HG02870 (cell line): Measurements from ENCODE around the gene ENO2.
"Not testable (repeated sequence)": the region's sequence is repeated elsewhere in the genome, so short reads cannot be mapped to it uniquely, and the experiment has no call there.

Source experiments
- ATAC-seq: cut with Tn5 transposase; IDR thresholded peaks from one replicate; pipeline ENCODE4 v1.9.1; 2021; ENCODE audit warnings: mild to moderate bottlenecking, moderate library complexity; ENCODE audit not compliant: unreplicated experiment

ENO2 gene

DNA sequence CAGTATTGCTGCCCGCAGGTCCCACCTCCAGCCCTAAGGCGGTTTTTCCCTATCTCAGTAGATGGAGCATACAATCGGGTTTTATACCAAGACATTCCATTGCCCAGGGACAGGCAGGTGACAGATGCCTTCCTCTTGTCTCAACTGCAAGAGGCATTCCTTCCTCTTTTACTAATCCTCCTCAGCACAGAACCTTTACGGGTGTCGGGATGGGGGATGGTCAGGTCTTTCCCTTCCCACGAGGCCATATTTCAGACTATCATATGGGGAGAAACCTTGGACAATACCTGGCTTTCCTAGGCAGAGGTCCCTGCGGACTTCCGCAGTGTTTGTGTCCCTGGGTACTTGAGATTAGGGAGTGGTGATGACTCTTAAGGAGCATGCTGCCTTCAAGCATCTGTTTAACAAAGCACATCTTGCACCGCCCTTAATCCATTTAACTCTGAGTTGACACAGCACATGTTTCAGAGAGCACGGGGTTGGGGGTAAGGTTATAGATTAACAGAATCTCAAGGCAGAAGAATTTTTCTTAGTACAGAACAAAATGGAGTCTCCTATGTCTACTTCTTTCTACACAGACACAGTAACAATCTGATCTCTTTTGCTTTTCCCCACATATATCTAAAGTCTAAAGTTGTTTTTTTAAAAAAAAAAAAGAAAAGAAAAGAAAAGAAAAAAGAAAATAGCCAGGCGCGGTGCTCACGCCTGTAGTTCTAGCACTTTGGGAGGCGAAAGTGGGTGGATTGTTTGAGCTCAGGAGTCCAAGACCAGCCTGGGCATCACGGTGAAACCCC lies 28.0 kb upstream of the ENO2 start:
- not testable (repeated sequence) for ATAC-seq

DNA sequence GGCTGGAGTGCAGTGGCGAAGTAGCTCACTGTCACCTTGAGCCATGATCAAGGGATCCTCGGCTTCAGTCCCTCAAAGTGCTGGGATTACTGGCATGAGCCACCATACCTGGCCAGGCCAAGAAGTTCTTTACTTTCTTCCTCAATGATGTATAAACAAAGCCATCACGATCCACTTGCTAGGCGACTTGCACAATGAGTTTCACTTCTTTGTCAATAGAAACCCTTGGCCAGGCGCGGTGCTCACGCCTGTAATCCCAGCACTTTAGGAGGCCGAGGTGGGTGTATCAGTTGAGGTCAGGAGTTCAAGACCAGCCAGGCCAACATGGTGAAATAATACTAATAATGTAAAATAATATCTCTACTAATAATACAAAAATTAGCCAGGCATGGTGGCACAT lies 26.9 kb upstream of the ENO2 start:
- no peak for ATAC-seq

DNA sequence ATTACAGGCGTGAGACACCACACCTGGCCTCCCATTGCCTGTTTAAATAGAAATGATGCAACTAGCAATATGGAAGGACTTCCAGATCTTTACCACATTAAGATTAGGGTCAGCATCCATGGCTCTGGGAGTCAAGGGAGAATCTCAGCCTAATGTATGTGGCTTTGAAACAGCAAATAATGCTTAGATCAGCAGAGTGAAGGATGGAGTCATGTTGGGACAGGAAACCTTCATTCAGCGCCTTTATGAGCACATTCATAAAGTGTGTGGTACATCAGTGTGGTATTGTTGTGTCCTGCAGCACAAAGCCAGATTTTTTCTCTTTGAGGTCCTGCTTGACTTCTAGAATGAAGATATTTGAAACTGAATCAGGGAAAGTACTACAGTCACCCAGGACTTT lies 26.0 kb upstream of the ENO2 start:
- ATAC-seq, result no peak

DNA sequence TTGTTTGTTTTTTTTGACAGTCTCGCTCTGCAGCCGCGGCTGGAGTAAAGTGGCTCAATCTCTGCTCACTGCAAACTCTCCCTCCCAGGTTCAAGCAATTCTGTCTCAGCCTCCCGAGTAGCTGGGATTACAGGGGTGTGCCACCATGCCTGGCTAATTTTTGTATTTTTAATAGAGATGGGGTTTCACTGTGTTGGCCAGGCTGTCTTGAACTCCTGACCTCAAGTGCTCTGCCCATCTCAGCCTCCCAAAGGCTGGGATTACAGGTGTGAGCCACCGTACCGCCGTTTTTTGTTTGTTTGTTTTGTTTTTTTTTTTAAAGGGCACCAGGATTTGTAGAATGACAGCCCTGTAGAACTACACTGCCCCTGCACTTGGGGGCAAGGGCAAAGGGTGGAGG lies 25.6 kb upstream of the ENO2 start:
- not testable (repeated sequence) for ATAC-seq

DNA sequence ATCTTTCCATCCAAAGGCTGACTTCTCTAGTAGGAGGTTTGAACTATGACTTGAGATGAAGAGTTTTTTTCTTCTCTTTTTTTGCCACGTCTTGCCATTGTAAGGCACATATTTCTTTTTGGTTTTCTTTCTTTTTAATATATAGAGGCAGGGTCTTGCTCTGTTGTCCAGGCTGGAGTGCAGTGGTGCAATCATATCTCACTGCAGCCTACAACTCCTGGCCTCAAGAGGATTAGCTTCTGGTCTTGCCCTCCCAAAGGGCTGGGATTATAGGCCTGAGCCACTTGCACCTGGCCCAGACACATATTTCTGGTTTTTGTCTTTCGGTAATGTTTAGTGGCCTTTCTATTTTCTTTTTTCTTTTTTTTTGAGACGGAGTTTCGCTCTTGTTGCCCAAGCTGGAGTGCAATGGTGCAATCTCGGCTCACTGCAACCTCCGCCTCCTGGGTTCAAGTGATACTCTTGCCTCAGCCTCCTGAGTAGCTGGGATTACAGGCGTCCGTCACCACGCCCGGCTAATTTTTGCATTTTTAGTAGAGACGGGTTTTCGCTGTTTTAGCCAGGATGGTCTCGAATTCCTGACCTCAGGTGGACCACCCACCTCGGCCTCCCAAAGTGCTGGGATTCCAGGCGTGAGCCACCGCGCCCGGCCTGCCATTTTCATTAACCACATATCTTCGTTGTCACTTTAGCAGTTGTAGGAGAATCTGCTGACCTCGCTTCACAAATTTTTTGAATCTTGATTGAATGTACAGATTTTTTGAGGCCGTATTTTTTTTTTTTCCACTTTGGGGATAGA lies 24.4 kb upstream of the ENO2 start:
- ATAC-seq, result not testable (repeated sequence)

DNA sequence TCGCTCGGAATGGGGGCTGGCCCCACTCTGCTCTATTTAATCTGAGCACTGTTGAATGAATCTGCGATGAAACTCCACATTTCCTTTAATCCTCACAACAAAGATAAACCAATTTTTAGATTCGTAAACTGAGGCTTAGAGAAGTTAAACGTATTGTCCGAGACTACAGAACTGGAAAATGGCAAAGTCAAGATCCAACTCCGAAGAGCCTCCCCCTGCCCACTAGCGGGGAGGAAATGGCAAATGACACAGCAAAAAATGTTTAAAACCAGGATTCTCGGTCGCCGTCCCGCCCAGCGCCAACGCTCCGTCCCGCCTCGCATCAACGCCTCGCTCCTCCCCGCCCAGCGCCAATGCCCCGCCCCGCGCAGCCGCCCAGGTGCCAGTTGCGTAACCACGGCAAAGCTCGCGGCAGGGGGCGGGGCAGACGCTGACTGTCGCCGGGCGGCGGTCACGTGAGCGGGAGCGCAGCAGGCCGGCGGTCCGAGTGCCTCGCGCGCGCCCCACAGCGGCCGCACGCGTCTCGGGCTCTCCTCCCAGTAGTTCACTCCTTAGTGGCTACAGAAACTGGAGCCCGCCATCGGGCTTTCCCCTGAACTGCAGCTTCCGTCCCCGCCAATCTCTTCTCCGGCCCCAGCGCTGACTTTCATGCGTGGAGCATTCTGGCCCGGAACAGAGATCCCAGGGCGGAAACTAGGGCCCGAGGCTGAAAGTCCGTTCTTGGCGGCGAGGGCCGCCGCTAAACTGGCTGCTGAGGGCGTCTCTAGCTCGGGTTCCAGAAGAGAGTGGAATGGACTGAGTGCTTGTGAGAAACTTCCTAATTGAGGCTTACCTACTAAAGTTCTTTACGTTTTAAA lies 23.4 kb upstream of the ENO2 start:
- peak; percentile 86 for ATAC-seq

DNA sequence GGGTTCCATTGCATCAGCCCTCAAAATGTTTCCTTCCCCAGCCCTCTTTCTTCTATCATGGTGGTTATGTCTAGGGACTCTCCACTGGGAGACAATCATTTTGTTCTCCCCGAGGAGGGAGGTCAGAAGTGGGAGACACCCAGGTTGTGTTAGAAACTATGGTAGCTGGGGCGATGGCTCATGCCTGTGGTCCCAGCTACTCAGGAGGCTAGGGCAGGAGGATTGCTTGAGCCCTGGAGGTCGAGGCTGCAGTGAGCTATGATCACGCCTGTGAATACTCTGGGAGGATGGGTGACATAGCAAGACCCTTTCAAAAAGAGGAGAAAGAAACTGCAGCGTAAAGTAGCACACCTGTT lies 22.8 kb upstream of the ENO2 start:
- peak; percentile 8 for ATAC-seq

DNA sequence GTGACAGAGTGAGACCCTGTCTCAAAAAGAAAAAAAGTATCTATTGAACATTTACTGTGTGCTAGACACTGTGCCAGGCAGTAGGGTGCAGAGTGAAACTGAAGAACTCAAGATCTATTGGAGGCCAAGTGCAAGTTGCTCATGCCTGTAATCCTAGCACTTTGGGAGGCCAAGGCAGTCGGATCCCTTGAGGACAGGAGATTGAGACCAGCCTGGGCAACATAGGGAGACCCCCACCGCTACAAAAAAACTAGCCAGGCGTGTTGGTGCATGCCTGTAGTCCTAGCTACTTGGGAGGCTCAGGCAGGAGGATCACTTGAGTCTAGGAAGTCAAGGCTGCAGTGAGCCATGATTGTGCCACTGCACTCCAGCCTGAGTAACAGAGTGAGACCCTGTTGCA lies 21.7 kb upstream of the ENO2 start:
- not testable (repeated sequence) for ATAC-seq

DNA sequence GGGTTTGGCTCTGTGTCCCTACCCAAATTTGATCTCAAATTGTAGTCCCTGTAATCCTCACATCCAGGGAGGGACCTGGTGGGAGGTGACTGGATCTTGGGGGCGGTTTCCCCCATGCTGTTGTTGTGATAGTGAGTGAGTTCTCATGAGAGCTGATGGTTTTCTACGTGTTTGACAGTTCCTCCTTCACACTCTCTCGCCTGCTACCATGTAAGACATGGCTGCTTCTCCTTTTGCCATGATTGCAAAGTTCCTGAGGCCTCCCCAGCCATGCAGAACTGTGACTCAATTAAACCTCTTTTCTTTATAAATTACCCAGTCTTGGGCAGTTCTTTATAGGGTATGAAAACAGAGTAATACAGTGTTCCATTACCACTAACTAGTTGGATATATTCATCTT lies 20.1 kb upstream of the ENO2 start:
- no peak for ATAC-seq

DNA sequence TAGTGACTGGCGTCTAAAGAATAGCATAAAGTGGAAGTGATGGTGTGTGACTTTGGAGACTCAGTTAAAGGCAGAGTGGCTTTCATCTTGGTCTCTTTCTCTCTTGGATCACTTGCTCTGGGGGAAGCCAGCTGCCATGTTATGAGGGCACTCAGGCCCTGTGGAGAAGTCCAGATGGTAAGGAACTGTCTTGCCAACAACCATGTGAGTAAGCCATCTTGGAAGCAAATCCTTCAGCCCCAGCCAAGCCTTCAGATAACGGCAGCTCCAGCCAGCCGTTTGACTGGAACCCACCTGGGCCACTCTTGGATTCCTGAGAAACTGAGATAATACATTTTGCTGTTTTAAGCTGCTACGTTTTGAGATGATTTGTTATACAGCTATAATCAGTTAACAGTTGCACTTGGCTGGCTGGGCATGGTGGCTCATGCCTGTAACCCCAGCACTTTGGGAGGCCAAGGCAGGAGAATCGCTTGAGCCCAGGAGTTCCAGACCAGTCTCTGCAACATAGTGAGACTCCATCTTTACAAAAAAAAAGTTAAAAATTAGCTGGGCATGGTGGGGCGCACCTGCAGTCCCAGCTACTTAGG lies 17.4 kb upstream of the ENO2 start:
- ATAC-seq, result no peak

DNA sequence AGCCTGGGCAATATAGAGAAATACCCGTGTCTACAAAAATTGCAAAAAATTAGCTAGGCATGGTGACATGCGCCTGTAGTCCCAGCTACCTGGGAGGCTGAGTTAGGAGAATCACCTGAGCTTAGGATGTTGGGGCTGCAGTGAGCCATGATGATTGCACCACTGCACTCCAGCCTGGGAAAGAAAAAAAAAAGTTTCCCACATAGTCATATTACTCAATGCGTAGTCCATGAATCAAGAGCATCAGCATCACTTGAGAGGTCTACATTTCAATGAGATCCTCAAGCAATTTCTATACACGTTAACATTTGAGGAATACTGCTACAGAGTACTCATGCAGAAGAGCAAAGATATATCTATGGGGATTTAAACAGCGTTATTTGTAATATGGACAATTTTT lies 15.0 kb upstream of the ENO2 start:
- ATAC-seq, result no peak

DNA sequence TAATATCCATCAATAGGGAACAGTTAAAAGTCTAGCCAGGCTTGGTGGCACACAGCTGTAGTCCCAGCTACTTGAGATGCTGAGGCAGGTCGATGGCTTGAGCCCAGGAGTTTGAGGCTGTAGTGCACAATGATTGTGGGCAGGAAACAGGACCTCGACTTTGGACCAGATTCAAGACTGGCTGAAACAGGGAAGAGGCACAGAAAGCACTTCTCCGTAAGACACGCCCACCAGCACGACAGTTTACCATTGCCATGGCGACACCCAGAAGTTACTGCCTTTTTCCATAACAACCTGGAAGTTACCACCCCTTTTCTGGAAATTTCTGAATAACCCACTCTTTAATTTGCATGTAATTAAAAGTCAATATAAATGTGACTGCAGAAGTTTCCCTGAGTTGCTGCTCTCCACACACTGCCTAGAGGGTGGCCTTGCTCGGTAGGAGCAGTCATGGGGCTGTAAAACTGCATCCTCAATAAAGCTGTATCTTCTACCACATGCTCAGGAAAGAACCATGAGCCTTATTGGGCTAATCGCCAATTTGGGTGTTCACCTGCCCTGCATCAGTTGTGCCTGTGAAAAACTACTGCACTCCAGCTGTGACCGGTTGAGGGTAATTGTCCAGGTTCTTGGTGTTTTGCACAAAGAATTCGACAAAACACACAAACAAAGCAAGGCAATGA lies 14.4 kb upstream of the ENO2 start:
- ATAC-seq, result no peak

DNA sequence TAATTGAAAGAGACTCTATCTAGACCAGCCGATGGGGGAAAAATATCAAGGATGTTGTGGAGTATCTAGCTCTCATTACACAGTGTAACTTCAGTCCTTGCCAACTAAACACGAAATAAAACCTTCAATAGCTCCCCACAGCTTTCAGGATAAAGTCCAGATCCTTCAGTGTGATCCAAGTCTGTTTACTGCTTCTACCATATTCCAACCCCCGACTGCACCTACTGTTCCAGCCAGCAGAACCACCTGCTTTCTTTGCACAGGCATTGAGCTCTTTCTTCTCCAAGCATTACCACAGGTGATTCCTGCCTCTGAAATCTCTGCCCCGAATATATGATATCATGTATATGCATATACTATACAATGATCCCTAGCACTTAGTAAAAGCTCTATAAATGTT lies 11.9 kb upstream of the ENO2 start:
- ATAC-seq, result no peak

DNA sequence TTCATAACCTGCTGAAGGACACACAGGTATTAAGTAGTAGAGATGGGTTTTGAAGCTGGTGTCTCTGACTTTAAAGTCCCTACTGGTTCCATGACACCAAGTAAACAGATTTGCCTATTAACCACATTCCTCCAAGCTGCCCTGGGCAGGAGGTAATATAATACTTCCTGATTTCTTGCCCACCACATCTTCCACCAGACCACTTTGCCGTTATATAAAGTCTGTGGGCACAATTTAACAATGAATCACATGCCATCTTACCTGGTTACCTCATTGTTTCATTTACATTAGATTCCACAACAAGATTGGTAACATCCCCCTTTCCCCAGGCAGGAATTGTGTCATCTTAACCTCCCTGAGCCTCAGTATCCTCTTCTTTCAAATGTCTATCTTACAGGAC lies 10.7 kb upstream of the ENO2 start:
- no peak for ATAC-seq

DNA sequence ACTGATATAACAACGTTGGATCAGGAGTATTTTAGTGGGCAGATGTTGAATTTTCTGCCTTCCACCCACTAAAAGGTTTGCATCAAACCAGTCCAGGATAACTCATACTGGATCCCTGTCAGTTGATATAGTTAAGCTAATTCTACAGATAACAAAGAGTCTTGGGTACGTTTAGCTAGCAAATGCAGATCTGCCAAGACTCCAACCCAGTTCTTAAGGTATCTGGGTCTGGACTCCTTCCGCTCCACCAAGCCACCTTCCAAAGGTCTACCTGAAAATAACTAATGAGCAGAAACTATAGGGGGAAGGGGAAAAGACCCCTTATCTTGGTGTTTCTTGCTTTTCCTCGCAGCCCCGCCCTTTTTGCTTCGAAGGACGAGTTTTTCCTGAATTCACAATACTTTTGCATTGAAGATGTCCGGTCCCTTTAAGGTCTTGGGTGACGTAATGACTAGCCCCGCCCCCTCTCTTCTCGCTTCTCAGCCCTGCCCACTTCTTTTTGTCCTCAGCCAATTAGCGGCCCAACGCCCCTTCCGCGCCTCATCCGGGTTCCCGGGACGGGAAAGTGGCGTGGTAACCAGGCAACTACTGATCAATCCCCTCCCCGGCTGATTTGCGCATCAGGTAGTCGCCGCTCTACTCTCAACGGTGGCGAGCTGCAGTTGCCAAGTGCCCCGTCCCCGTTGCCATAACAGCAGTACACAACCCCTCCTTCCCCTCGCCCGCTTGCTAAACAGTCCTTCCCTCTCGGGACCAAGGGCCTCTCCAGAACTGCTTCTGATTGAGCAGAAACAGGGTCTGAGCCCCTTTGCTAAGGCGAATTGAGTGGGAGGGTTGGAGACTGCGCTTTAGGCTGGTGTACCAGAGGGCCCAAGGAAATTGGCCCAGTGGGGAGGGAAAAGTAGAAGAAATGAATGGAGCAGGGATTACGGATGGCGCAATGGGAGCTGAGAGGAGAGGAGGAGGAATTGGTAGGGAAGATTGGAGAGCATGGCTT lies 9.8 kb upstream of the ENO2 start, which contains the start of gene LRRC23:
LRRC23 (plus strand) TSS at position 543 of the 997 bp plus-strand sequence. CDS start 812 bp downstream, outside the sequence.
- peak; percentile 92 for ATAC-seq

DNA sequence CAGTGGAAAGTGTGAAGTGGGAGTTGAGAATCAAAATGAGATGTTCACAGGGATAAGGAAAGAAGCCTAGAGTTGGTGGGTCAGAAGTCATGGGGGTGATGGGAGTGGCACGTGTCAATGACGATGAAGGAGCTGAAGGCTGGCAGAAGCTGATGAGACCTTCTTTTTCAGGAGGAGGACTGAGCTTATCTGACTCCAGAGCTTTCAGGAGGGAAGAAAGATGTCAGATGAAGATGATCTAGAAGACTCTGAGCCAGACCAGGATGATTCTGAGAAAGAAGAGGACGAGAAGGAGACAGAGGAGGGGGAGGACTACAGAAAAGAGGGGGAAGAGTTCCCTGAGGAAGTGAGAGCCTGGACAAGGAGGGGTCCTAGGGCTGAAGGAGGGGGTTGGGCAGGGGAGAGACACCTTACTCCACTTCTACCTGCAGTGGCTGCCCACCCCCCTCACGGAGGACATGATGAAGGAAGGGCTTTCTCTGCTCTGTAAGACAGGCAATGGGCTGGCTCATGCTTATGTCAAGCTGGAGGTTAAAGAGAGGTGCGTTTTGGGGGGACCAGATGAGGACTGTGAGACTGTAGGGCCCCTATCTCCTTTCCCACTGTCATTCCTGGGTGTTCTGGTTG lies 8.9 kb upstream of the ENO2 start:
- no peak for ATAC-seq

DNA sequence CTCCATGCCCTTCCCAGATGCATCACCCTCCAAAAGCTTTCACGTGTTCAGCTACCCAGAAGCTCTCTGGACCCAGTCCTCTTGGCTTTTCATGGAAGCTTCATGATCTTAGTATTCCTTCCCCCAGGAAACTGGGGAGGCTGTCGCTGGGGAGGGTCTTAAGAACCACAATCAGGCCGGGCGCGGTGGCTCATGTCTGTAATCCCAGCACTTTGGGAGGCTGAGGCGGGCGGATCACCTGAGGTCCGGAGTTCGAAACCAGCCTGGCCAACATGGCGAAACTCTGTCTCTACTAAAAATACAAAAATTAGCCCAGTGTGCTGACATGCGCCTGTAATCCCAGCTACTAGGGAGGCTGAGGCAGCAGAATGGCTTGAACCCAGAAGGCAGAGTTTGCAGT lies 6.2 kb upstream of the ENO2 start:
- not testable (repeated sequence) for ATAC-seq

DNA sequence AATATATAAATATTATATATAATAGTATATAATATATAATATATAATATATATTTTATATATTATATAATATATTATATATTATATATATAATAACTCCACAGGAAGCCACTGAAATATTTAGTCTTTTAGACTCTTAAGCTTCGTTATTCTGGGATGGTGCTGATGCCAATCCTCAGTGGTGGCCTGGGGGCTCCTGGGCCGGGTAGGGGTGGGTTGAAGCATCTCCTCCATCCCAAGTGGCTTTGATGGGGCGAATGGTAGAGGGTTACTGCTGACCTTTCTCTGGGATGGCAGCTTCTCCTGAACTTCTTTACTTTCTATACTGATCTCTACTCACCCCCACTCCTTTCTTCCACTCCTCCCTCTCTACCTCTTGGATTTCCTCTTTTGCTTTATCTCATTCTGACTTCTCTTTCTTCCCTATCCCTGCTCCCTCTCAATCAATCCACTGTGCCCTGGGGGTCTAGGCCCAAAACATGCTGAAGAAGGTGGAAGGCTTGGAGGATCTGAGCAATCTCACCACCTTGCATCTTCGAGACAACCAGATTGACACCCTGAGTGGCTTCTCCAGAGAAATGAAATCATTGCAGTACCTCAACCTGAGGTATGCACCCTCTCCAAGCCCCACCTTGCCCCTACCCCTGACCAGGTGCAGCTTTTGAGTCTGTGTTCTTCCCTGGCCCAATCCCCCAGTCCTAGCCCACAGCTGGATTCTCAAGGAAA lies 4.8 kb upstream of the ENO2 start:
- ATAC-seq, result no peak
